ENCODE measurements around the gene GPR173.

Gene GPR173

DNA sequence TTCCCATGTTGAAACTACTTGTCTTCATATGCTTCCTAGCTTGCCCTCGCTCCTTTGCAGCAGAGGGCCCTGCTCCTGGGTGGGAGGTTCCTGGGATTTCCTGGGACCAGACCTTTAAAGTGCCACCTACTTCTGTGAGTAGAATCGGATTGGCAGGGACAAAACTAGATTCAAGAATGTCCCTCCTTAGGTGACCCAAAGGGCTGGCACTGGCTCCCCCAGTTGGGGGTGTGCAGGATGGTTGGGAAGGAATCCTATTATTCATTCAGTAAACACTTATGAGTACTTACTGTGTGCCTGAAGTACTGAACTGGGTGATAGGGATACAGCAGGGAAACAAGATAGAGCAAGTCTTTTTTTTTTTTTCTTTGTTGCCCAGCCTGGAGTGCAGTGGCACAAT is 42.8 kb downstream of the GPR173 start:
- DNase-seq, result no peak

DNA sequence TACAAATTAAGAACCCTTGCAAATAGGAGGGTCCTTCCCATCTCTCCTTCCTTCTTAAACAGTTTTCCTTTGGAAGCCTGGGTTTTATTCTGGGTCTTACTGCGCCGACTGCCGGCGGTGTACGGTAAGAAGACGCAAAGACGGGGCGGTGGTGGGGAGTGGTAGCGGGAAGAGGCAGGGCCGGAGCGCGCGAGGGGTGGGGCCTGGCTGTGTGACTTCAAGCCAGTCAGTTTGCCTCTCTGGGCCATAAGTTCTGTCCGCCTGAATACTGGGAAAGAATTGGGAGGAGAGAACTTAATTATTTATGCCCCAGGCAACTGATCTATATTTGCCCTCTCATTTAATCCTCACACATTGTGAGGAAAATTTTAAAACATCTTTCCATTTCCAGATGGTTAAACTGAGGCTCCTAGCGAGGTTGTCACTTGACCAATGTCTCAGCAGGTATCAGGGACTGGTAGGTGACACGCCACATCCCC is 44.6 kb downstream of the GPR173 start:
- DNase-seq, result peak; percentile 27

DNA sequence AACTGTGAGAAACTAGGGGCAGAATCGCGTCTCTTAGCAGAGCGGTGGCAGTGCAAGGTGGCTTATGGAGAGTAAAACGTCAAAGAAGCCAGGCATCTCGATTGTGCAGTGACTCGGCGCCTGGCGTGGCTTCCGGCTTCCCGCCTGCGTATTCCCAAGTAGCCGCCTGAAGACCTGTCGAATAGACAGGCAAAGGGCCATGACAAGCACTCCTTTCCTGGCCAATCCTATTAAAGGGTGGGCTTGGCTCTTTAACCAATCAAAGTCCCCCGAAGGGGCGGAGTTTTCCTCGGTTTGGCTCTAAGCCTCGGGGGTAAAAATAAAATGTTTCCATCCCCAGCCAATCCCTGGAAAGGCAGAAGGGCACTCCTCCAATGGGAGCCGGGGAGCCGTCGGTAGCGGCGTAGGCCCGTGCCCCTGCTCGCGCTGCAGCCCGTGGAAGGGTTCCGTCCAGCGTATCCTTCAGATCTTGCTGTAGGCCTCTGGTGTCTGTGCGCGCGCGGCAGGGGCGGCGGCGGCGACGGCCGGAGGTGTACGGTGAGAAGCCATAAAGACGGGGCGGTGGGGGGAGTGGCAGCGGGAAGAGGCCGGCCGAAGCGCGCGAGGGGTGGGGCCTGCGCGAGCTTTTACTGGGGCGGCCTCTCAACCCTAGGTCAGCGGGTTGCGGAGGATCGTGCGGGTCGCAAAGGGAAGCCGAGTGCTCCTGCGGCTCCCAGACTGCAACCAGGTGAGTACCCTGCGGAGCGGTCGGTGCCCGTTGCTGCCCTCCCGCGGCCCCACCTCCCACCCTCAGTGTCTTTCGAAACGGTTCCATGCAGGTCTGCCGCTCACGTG is 45.4 kb downstream of the GPR173 start, which contains the start of gene KANTR:
TSS of gene KANTR (plus strand) at position 395 of the 834 bp plus-strand sequence. CDS start 30,131 bp downstream, outside the sequence.
- peak; percentile 62 for DNase-seq

DNA sequence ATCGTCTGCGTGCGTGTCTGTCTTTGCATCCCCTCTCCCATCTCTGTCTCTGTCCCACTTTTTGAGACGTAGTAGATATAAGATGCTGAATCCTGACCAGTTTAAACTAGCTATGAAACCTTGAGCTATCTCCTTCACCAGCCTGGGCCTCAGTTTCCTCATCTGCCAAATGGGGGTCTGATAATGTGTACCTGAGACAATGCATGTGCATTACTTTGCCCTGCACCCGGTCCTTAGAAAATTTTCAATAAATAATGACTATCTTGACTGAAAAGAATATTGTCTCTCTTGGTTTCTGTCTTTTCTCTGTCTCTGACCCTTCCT is 46.0 kb downstream of the GPR173 start:
- DNase-seq, result no peak

DNA sequence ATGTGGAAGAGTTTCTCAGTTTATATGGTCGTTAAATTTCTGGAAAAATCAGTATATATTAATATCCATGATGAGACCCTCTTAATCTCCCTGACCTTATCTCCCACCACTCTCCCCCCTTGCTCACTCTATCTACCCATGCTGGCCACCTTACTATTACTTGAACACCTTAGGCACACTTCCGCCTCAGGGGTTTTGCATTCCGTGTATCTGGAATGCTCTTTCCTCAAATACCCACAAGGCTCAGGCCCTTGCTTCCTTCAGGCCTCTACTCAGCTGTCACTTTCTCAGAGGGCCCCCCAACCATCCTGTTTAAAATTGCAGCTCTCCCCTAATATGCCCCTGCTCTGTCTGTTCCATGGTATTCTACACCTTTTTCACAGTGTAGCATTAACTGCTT is 47.2 kb downstream of the GPR173 start:
- no peak for DNase-seq

DNA sequence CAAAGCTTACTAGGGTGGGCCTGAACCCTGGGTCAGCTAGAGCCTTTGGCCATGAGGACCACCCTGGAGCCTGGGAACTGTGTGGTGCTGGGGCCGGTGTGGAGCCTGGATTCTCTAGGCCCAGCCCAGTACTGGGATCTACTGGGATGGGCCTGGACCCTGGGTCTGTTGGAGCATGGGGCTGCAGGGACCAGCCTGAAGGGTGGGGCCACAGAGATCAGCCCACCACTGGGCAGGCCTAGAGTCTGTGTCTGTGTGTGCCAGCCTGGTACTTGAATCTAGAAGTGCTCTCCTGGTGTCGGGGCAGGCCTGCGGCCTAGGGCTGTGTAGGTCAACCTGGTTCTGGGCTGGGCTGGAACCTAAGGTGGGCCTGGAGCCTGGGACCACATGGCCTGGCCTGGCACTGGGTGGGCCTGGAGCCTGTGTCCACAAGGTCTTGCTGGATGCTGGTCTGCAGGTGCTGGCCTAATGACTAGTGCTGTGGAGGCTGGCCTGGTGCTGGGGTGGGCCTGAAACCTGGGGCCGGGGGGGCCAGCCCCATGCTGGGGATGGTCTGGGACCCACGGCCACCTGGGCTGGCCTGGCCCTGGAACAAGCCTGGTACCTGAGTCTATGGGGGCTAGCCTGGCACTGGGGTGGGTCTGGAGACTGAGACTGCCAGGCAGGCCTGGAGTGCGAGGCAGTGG is 66.4 kb downstream of the GPR173 start:
- DNase-seq, result no peak

DNA sequence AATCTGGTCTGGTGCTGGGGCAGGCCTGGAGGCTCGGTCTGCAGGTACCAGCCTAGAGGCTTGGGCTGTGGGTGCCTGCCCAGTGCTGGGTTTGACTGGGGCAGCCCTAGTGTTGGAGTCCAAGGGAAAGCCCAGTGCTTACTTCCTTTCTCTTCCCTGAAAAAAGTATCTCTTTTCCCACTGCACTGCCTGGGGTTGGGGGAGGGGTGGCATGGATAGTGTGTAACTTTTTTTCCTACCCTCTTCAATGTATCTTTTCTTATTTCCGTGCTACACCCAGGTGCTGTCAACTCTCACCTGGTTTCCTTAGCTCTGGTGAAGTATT is 66.9 kb downstream of the GPR173 start:
- DNase-seq, result no peak

DNA sequence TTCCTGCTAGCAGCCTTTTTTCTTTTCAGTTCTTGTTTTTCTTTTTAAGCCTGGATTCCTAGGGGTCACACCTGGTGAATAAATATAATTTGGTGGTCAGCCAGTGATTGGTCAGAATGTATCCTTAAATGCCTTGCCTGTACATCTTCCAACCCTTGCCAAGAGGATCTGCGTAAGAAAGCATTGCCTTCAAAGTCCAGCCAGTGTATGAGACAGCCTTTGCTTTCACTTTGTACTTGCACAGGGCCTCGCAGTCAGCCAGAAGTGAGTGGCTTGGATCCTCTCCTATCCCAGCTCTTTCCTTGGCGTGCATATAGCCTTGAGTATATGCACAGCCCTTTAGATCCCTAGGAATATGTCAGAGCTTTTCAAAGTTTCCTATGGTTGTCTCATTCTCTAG is 67.5 kb downstream of the GPR173 start:
- peak; percentile 18 for DNase-seq

DNA sequence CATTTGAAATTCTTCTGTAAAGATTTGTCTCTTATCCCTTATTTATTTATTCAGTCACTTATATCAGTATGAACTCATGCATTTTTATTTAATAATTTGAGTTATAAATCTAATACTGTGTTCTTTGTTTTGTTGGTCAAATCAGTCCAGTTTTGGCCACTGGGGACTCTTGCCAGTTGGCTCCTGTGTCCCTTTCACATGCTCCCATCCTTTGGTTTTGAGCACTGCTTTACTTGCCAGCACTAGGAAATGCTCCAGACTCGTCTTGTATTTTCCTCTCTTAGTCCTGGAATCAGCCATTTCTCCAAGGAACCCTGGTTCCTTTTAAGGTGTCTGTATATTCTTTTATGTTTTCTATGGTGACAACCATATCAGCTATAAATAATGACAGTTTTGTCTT is 73.4 kb downstream of the GPR173 start:
- no peak for DNase-seq

DNA sequence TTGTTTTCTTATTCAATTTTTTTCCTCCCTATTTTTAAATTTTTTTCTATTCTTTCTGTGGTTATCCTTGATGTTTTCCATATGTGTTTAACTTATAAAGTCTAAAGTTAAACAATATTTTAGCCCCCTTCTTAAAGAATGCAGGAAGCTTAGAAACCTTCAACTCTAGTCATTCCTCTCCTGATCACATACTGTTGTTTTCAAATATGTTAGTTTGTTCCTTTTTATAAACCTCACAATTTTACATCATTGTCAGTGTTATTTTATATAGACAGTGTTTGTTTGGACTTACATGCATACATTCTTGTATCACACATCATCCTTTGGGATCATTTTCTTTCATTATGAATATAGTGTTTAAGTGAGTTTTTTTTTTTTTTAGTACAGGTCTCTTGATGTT is 76.9 kb downstream of the GPR173 start:
- no peak for DNase-seq

DNA sequence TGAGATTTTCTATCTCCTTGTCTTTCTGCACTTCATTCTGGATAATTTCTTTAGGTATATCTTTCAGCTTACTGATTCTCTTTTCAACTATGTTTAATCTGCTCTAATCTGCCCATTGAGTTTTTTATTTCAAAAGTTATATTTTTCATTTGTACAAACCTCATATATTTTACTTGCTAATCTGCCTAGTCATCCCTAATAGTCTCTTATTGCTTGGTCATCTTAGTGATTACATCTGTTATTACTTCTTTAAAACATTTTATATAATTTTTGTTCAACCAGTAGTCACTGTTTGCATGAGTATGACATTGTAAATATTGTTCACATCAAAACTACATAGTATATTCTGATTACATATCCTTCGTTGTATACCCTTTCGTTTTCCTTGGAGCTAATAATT is 77.8 kb downstream of the GPR173 start:
- no peak for DNase-seq

DNA sequence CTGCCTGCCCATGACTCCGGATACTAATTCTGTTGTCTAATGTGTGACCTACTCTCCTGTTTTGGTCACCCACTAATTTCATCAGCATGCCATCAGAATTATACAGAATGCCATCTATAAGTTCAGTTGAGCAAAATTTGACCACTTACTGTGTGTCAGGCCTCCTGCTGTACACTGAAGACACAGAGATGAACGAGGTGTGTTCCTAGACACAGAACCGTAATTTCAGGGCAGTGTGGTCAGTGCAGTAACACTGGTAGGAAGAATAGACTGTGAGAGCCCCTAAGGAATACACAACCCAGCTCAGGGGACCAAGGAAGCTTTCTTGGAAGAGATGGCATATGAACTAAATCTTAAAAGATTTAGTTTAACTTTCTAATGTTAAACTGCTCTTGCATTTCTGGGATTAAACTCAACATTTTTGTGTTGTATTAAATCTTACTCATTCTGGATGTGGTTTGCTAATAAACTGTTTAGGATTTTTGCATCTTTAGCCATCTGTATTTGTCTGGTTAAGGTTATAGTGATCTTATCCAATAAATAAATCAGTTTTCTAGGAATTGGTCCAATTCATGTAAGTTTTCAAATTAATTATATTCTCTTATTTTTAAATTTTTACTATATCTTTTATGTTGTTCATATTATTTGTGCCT is 79.6 kb downstream of the GPR173 start:
- no peak for DNase-seq
